ENCODE data around the gene EHMT1.

DNA sequence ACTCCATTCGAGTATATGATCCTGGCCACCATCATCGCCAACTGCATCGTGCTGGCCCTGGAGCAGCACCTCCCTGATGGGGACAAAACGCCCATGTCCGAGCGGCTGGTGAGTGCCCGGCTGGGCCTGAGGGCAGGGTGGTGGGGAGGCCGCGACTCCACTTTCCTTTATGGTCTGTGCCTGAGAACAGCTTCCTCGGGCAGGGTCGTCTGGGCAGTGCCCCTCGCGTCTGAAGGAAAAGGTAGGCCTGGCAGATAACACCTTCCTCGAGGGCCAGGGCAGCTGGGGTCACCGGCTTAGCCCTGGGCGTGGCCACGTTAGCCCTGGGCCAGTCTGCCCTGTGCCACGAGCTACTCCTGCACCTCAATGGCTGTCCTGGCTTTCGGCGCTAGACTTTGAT, 260.2 kb downstream of the EHMT1 start:
- TF ChIP-seq POLR2A (IDR thresholded peaks at IDR 0.05) = no peak
- TF ChIP-seq, protein P1, sequence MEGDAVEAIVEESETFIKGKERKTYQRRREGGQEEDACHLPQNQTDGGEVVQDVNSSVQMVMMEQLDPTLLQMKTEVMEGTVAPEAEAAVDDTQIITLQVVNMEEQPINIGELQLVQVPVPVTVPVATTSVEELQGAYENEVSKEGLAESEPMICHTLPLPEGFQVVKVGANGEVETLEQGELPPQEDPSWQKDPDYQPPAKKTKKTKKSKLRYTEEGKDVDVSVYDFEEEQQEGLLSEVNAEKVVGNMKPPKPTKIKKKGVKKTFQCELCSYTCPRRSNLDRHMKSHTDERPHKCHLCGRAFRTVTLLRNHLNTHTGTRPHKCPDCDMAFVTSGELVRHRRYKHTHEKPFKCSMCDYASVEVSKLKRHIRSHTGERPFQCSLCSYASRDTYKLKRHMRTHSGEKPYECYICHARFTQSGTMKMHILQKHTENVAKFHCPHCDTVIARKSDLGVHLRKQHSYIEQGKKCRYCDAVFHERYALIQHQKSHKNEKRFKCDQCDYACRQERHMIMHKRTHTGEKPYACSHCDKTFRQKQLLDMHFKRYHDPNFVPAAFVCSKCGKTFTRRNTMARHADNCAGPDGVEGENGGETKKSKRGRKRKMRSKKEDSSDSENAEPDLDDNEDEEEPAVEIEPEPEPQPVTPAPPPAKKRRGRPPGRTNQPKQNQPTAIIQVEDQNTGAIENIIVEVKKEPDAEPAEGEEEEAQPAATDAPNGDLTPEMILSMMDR (IDR thresholded peaks at IDR 0.05) = no peak
